ENCODE measurements around the gene ZFHX3. TPM values are rescaled to one million over a fixed set of nuclear protein-coding genes. Genes with fewer than 3 reads are reported as not detected.

Gene ZFHX3
- total and polyA plus RNA-seq, 2 donors (not counting 3 experiments of a cell fraction or from before 2014, with no cell fraction given): 3.7 to 18.8 TPM

- Histone ChIP-seq H3K36me3 (ENCODE audit: control insufficient read depth in 2 of 2, extremely low read depth in 1 of 2, insufficient read depth in 2 of 2, low read length in 2 of 2) (no peaks in the 10 kb centered on the region), H2AFZ (ENCODE audit: low read depth, low read length) (no peak overlapping the region), H3K4me3 (replicated peaks in 1 of 3; ENCODE audit: insufficient read depth in 1 of 3, low read depth in 1 of 3, low read length in 3 of 3) (no peak overlapping the region), H3K4me2 (ENCODE audit: insufficient read depth, low read length) (no peak overlapping the region), H4K20me1 (replicated peaks; ENCODE audit: control insufficient read depth, extremely low read depth, insufficient read depth, low read length) (no peaks in the 10 kb centered on the region), H3K27ac (ENCODE audit: insufficient read depth, low read depth, low read length) (no peak overlapping the region), H3K79me2 (ENCODE audit: control insufficient read depth, insufficient read depth, low read length) (no peaks in the 10 kb centered on the region), H3K9me1 (replicated peaks; ENCODE audit: control insufficient read depth, extremely low read depth, insufficient read depth, low read length) (no peaks in the 10 kb centered on the region), H3K9ac (replicated peaks; ENCODE audit: extremely low read depth, insufficient read depth, low read length) (no peak overlapping the region), H3K4me1 (ENCODE audit: control insufficient read depth, extremely low read depth, insufficient read depth, low read length) (no peaks in the 10 kb centered on the region), H3K27me3 (ENCODE audit: control insufficient read depth in 2 of 2, insufficient read depth in 2 of 2, low read length in 2 of 2) (no peaks in the 10 kb centered on the region), H3K9me3 (replicated peaks; ENCODE audit: control insufficient read depth, insufficient read depth, low read length) (no peaks in the 10 kb centered on the region)
- POLR2A ChIA-PET: no interaction called here
- CTCF ChIA-PET: interaction anchor here (0.9 kb wide), 1 partner anchor 95 kb away, joined by 3 read pairs; no protein-coding TSS in a partner anchor
- FAIRE-seq (peak; percentile 68), DNase-seq (ENCODE audit: low read depth, low spot score) (no peak)
- dilution Hi-C loops (cut with MboI; ENCODE audit: extremely low pct_ligation_motif_present, low sequenced_read_pairs) (no loop called here), intact Hi-C loops (cut with micrococcal nuclease) (no loop called here)
- BruUV-seq (replicated peaks): no TSS peak
- TF ChIP-seq MAX (IDR thresholded peaks at IDR 0.05; ENCODE audit: insufficient read depth, insufficient read length): no peak
- no peak for TF ChIP-seq FOS (IDR thresholded peaks at IDR 0.05; ENCODE audit: borderline replicate concordance, insufficient read depth, low read length)
- no peak for TF ChIP-seq GATA2 (IDR thresholded peaks at IDR 0.05; ENCODE audit: insufficient read depth, insufficient read length, low read depth, low read length)
- no peak for TF ChIP-seq JUN (IDR thresholded peaks at IDR 0.05; ENCODE audit: borderline replicate concordance, insufficient read depth, insufficient read length, low read depth)
- no peak for TF ChIP-seq CTCF (IDR thresholded peaks at IDR 0.05; ENCODE audit: extremely low read depth in 1 of 2, insufficient read depth in 1 of 2, low read depth in 1 of 2, low read length in 2 of 2)
- TF ChIP-seq POLR2AphosphoS5 (IDR thresholded peaks at IDR 0.05; ENCODE audit: insufficient read depth, low read depth, low read length): no peak
- TF ChIP-seq EZH2 (IDR thresholded peaks at IDR 0.05; ENCODE audit: borderline replicate concordance, low read depth, low read length, severe bottlenecking): no peak
- no peak for TF ChIP-seq MYC (IDR thresholded peaks at IDR 0.05; ENCODE audit: low read depth, low read length)
- no peak for TF ChIP-seq POLR2A (IDR thresholded peaks at IDR 0.05; ENCODE audit: low read depth, low read length)
These were observed 142.3 kb downstream of the ZFHX3 start for GRCh38 chr16:72905581-72905980.

All from endothelial cell of umbilical vein (primary cell).